MM.1S (cell line): Measurements from ENCODE around the gene WBP11.

Experiments used
- DNase-seq: peaks from one replicate; pipeline ENCODE4 v3.0.0-alpha.2; 2015
- H2AFZ ChIP-seq: fragments of 300-600 bp; sonication (generic); 2 replicates; pipeline ENCODE4 v1.6.0; 2016; ENCODE audit warnings: antibody characterized with exemption, low read length
- H3F3A ChIP-seq: fragments of 300-600 bp; sonication (generic); 2 replicates; pipeline ENCODE4 v1.6.1; 2016; ENCODE audit warnings: mild to moderate bottlenecking, antibody characterized with exemption, low read length, moderate library complexity, mixed read lengths; ENCODE audit not compliant: insufficient read depth
- H3K27ac ChIP-seq: fragments of 300-600 bp; sonication (generic); 2 replicates; pipeline ENCODE4 v1.5.1; 2016; ENCODE audit warnings: mild to moderate bottlenecking, low read length
- H3K27me3 ChIP-seq: fragments of 300-600 bp; sonication (generic); replicated peaks from 2 replicates; pipeline ENCODE4 v1.6.0; 2016; ENCODE audit warnings: low read length; ENCODE audit not compliant: insufficient read depth
- H3K36me3 ChIP-seq: fragments of 300-600 bp; sonication (generic); replicated peaks from 2 replicates; pipeline ENCODE4 v1.6.1; 2016; ENCODE audit warnings: mild to moderate bottlenecking, low read length, mixed read lengths; ENCODE audit not compliant: insufficient read depth
- H3K4me1 ChIP-seq: fragments of 300-600 bp; sonication (generic); 2 replicates; pipeline ENCODE4 v1.6.1; 2016; ENCODE audit warnings: low read length, mixed read lengths
- H3K4me2 ChIP-seq: fragments of 300-600 bp; sonication (generic); 2 replicates; pipeline ENCODE4 v1.6.0; 2016; ENCODE audit warnings: low read depth, low read length
- H3K4me3 ChIP-seq: fragments of 300-600 bp; sonication (generic); 2 replicates; pipeline ENCODE4 v1.5.1; 2016; ENCODE audit warnings: low read length, mixed read lengths
- H3K79me2 ChIP-seq: fragments of 300-600 bp; sonication (generic); 2 replicates; pipeline ENCODE4 v1.6.1; 2016; ENCODE audit warnings: mixed run types, low read length, mixed read lengths
- H3K9ac ChIP-seq: fragments of 300-600 bp; sonication (generic); 2 replicates; pipeline ENCODE4 v1.6.1; 2016; ENCODE audit warnings: low read length, mixed read lengths
- H3K9me2 ChIP-seq: fragments of 300-600 bp; sonication (generic); replicated peaks from 2 replicates; pipeline ENCODE4 v1.6.1; 2016; ENCODE audit warnings: mild to moderate bottlenecking, low read length, mixed read lengths; ENCODE audit not compliant: insufficient read depth
- H3K9me3 ChIP-seq: fragments of 300-600 bp; sonication (generic); replicated peaks from 2 replicates; pipeline ENCODE4 v1.6.1; 2016; ENCODE audit warnings: mild to moderate bottlenecking, low read length, mixed read lengths; ENCODE audit not compliant: insufficient read depth
- H4K20me1 ChIP-seq: fragments of 300-600 bp; sonication (generic); 2 replicates; pipeline ENCODE4 v1.6.1; 2016; ENCODE audit warnings: mild to moderate bottlenecking, low read length, moderate library complexity, mixed read lengths; ENCODE audit not compliant: insufficient read depth
- CTCF ChIP-seq: fragments of 300-600 bp; sonication (generic); IDR thresholded peaks from 2 replicates; pipeline ENCODE4 v1.5.1; 2016; ENCODE audit warnings: antibody characterized with exemption, low read length, mixed read lengths
- EZH2 ChIP-seq: fragments of 300-600 bp; sonication (generic); optimal IDR thresholded peaks from 2 replicates; pipeline ENCODE3; 2017; ENCODE audit warnings: low read depth, mild to moderate bottlenecking, antibody characterized with exemption, low read length, mixed read lengths
- EZH2phosphoT487 ChIP-seq: fragments of 300-600 bp; sonication (generic); IDR thresholded peaks from 2 replicates; pipeline ENCODE4 v1.6.1; 2018; ENCODE audit warnings: antibody characterized with exemption, low read length

The WBP11 gene

GRCh38 chr12:14845350-14845750 is 42.1 kb upstream of the WBP11 start:
- Histone ChIP-seq H3F3A (no peaks in the 10 kb centered on the region), H2AFZ (no peak overlapping the region), H3K9me3 (no peaks in the 10 kb centered on the region), H3K36me3 (no peaks in the 10 kb centered on the region), H3K4me2 (no peak overlapping the region), H3K79me2 (no peaks in the 10 kb centered on the region), H4K20me1 (no peaks in the 10 kb centered on the region), H3K9me2 (no peaks in the 10 kb centered on the region), H3K9ac (no peak overlapping the region), H3K27ac (no peak overlapping the region), H3K27me3 (no peaks in the 10 kb centered on the region), H3K4me1 (0 out of 2 replicates have a peak, but pooled peaks cover under 1% of the 10 kb centered on the region), H3K4me3 (no peak overlapping the region)
- peak; percentile 53 for DNase-seq
- TF ChIP-seq EZH2: no peak
- peak; percentile 79 for TF ChIP-seq CTCF
- TF ChIP-seq EZH2phosphoT487: no peak

DNA sequence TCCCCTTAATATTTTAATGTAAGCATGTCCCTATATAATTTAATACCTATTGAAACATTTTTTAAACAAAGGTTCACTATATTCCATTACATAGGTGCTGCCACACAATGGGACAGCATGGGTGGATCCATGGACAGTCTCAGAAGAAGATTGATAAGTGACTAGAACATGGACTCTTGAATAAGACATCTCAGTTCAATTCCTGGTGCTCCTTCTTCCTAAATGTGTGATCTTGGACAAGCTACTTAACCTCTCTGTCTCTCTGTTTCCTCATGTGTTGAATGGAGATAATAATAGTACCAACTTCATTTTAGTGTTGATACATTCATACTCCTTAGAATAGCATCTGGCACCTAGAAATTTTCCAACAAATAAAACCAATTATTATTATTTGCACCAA is 41.1 kb upstream of the WBP11 start:
- Histone ChIP-seq H3K27me3 (no peaks in the 10 kb centered on the region), H4K20me1 (no peaks in the 10 kb centered on the region), H3K9me2 (no peaks in the 10 kb centered on the region), H3K27ac (no peak overlapping the region), H3K36me3 (no peaks in the 10 kb centered on the region), H3K4me3 (no peak overlapping the region), H3K9ac (no peak overlapping the region), H3K4me1 (no peaks in the 10 kb centered on the region), H3K9me3 (no peaks in the 10 kb centered on the region), H3F3A (no peaks in the 10 kb centered on the region), H3K79me2 (no peaks in the 10 kb centered on the region), H2AFZ (no peak overlapping the region), H3K4me2 (no peak overlapping the region)
- no peak for DNase-seq
- TF ChIP-seq CTCF: no peak
- TF ChIP-seq EZH2: no peak

DNA sequence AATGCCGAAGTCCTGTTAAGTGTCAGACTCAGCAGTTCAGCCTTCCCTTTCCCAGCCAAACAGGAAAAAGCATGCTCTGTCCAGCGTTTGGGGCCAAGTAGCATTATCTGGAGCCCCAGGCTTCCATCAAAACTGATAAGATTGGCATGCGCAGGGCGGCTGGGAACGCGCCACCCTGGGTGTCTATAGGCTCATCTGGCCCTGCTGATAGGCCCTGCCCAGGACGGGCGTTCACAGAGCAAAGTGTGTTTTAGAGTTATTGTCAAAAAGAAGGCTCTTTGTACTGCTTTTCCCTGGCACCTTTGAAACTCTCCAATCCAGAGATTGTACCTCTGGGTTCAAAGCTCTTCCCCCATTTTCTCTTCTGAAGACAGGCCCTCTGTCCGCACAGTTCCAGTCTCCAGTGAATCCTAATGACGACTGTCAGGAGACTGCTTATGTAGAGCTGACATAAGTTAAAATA is 40.2 kb upstream of the WBP11 start, which contains the start of gene ART4:
Gene ART4 (minus strand): TSS at position 102 of the 463 bp plus-strand sequence. CDS start 413 bp downstream, outside the sequence.
- DNase-seq: no peak
- no peaks in the 10 kb centered on the region for H3K79me2 ChIP-seq
- H3K9ac ChIP-seq: no peak within 1 kb of the TSS
- no peaks in the 10 kb centered on the region for H3F3A ChIP-seq
- no peaks in the 10 kb centered on the region for H4K20me1 ChIP-seq
- H3K4me1 ChIP-seq: no peaks in the 10 kb centered on the region
- no peaks in the 10 kb centered on the region for H3K27me3 ChIP-seq
- no peak within 1 kb of the TSS for H3K4me2 ChIP-seq
- no peak within 1 kb of the TSS for H3K27ac ChIP-seq
- H2AFZ ChIP-seq: no peak within 1 kb of the TSS
- H3K9me3 ChIP-seq: no peaks in the 10 kb centered on the region
- no peak for TF ChIP-seq CTCF
- TF ChIP-seq EZH2phosphoT487: no peak
- no peak for TF ChIP-seq EZH2
- no peak within 1 kb of the TSS for H3K4me3 ChIP-seq
- no peaks in the 10 kb centered on the region for H3K36me3 ChIP-seq
- no peaks in the 10 kb centered on the region for H3K9me2 ChIP-seq
